Measurements from ENCODE around the gene EBPL. TPM values are rescaled to one million over a fixed set of nuclear protein-coding genes. Genes with fewer than 3 reads are reported as not detected.
"Not testable (repeated sequence)": the region's sequence is repeated elsewhere in the genome, so short reads cannot be mapped to it uniquely, and the experiment has no call there.

EBPL gene
- total RNA-seq, 1 donor from 2014 or later = 26.4 TPM

DNA sequence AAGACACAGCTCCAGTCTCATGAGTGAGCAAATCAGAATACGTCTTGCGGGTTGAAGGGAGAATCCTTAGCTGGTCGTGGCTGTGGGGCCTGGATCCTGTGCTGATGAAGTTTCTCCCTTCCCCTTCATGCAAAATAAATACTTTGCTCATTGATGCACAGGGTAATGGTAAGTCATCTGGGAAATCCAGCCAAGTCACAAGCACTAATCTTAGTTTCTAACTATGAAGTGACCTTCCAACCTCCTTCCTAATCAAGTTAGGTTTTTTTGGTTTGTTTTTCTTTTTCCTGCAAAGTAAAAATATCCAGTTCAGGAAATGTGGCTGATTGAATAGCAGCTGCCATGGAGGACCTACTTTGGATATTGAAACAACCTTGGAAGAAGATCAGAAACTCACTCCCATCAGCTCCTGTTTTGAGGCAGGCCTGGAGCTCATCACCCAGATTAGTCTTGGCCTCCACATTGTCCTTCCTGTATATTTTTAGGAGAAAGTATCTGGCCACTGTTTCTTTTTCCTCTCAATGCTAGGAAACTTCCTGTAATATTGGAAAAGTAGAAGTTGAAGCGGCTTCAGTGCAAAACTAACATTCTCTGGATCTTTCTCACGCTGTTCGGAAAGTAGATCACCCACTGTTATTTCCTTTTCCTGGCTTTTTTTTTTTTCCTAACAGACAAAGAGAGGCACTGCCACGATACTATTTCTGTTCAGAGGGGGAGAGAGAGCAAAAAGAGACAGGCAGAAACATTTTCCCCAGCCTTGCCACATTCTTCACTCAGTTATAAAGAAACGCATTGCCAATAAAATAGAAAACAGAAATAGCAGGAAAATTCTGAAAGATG, 75.2 kb downstream of the EBPL start:
- no peaks in the 10 kb centered on the region for H3K4me1 Mint-ChIP-seq (ENCODE audit: low read depth, unreplicated experiment)
- TF ChIP-seq, protein P1, sequence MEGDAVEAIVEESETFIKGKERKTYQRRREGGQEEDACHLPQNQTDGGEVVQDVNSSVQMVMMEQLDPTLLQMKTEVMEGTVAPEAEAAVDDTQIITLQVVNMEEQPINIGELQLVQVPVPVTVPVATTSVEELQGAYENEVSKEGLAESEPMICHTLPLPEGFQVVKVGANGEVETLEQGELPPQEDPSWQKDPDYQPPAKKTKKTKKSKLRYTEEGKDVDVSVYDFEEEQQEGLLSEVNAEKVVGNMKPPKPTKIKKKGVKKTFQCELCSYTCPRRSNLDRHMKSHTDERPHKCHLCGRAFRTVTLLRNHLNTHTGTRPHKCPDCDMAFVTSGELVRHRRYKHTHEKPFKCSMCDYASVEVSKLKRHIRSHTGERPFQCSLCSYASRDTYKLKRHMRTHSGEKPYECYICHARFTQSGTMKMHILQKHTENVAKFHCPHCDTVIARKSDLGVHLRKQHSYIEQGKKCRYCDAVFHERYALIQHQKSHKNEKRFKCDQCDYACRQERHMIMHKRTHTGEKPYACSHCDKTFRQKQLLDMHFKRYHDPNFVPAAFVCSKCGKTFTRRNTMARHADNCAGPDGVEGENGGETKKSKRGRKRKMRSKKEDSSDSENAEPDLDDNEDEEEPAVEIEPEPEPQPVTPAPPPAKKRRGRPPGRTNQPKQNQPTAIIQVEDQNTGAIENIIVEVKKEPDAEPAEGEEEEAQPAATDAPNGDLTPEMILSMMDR (IDR thresholded peaks at IDR 0.05; ENCODE audit: partially characterized antibody, unreplicated experiment) = no peak
- no peaks in the 10 kb centered on the region for H3K9me3 Mint-ChIP-seq (ENCODE audit: unreplicated experiment)
- H3K36me3 Mint-ChIP-seq (ENCODE audit: unreplicated experiment) = no peaks in the 10 kb centered on the region
- H3K4me3 Mint-ChIP-seq (ENCODE audit: unreplicated experiment) = no peak overlapping the region
- H3K27ac Mint-ChIP-seq (ENCODE audit: unreplicated experiment) = no peak overlapping the region
- DNase-seq = no peak
- H3K27me3 Mint-ChIP-seq (ENCODE audit: unreplicated experiment) = peaks cover 2% of the 10 kb centered on the region

DNA sequence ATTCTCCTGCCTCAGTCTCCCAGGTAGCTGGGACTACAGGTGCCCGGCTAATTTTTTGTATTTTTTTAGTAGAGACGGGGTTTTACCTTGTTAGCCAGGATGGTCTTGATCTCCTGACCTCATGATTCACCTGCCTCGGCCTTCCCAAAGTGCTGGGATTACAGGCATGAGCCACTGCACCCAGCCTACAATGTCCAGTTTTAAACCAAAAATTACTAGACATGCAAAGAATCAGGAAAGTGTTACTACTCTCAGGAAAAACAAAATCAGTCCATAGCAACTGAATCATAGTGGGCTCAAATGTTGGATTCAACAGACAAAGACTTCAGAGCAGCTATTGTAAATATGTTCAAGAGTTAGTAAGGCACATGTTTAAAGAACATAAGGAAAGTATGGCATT, 79.2 kb downstream of the EBPL start:
- not testable (repeated sequence) for H3K27me3 Mint-ChIP-seq (ENCODE audit: unreplicated experiment); H3K9me3 Mint-ChIP-seq (ENCODE audit: unreplicated experiment); H3K27ac Mint-ChIP-seq (ENCODE audit: unreplicated experiment); DNase-seq; H3K4me3 Mint-ChIP-seq (ENCODE audit: unreplicated experiment); H3K36me3 Mint-ChIP-seq (ENCODE audit: unreplicated experiment); H3K4me1 Mint-ChIP-seq (ENCODE audit: low read depth, unreplicated experiment)

Other genes starting within 250 kb of the EBPL start
- gene CAB39L, start 247.4 kb downstream of the EBPL start, total RNA-seq (ENCODE audit: unreplicated experiment) = 7.7 TPM
- 7.7 TPM for gene SETDB2, start 247.2 kb downstream of the EBPL start, total RNA-seq (ENCODE audit: unreplicated experiment)
- gene PHF11, start 195.5 kb downstream of the EBPL start, total RNA-seq (ENCODE audit: unreplicated experiment) = 4.3 TPM
- 46.1 TPM for gene RCBTB1, start 105.9 kb downstream of the EBPL start, total RNA-seq (ENCODE audit: unreplicated experiment)
- gene ARL11, start 63.0 kb downstream of the EBPL start, total RNA-seq (ENCODE audit: unreplicated experiment) = not detected
- 46.6 TPM for gene KPNA3, start 101.2 kb upstream of the EBPL start, total RNA-seq (ENCODE audit: unreplicated experiment)
- 8.3 TPM for gene SPRYD7, start 244.9 kb upstream of the EBPL start, total RNA-seq (ENCODE audit: unreplicated experiment)